Measurements from ENCODE around the gene CACNB1. TPM values are rescaled to one million over a fixed set of nuclear protein-coding genes. Genes with fewer than 3 reads are reported as not detected.

Gene CACNB1
- total RNA-seq, 4 donors from 2014 or later, result 10.1 to 21.7 (median 11.6) TPM

- peaks cover 0 to 5% (median 0%) of the 10 kb centered on the region in 4 donors for H3K4me1 ChIP-seq
- WGBS, 2 donors (ENCODE audit: low coverage in 1 of 2), result 40 to 43% methylated on average over 2 to 11 of the region's 11 CpGs
- H3K9me3 ChIP-seq, result no peaks in the 10 kb centered on the region
- no peaks in the 10 kb centered on the region for H3K36me3 ChIP-seq
- no peak overlapping the region for H3K4me3 ChIP-seq
- no peak for TF ChIP-seq POLR2A (IDR thresholded peaks at IDR 0.05)
- no peak for TF ChIP-seq EP300 (IDR thresholded peaks at IDR 0.05; ENCODE audit: low read depth)
- no peak for TF ChIP-seq POLR2AphosphoS5 (IDR thresholded peaks at IDR 0.05)
- TF ChIP-seq CTCF (IDR thresholded peaks at IDR 0.05), result no peak
- intact Hi-C loops (cut with DNase I; ENCODE audit: low total_unique reads) (loop anchor here (5.0 kb wide), 1 partner anchor 37 kb away; no protein-coding TSS in a partner anchor), in situ Hi-C loops (cut with MboI; ENCODE audit: low pct_ligation_motif_present in 1 of 4, low pct_unique_long_range_greater_than_20kb in 1 of 4, low sequenced_read_pairs in 3 of 4) (no loop called here)
- no peak for DNase-seq
- peaks cover 9% of the 10 kb centered on the region for H3K27me3 ChIP-seq
- H3K27ac ChIP-seq, result no peak overlapping the region
These were observed 46.6 kb upstream of the CACNB1 start for GRCh38 chr17:39244016-39244599.

DNA sequence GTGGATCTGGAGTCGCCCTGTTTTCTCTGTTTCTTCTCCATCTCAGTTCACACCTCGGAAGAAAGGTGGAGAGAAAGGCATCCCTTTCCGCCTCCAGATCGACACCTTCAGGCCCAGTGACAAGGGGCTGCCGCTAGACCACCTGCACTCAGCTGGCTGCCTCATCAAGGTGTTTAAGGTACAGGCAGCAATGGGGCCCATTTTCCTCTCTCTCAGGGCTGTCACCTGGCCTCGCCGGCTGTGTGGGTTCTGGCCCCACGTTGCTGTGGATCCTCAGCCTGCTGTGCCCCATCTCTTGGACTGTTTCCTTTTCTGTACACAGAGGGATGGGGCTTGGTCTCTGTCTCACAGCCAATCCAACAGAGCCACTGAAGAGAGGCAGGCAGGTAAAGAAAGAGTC lies 45.7 kb upstream of the CACNB1 start:
- WGBS, 2 donors (ENCODE audit: low coverage in 1 of 2), result 50 to 73% methylated on average over 1 to 8 of the region's 8 CpGs
- H3K27me3 ChIP-seq, result peaks cover 9% of the 10 kb centered on the region
- no peak for TF ChIP-seq POLR2AphosphoS5 (IDR thresholded peaks at IDR 0.05)
- TF ChIP-seq CTCF (IDR thresholded peaks at IDR 0.05), result no peak
- no peak for TF ChIP-seq POLR2A (IDR thresholded peaks at IDR 0.05)
- no peak for TF ChIP-seq EP300 (IDR thresholded peaks at IDR 0.05; ENCODE audit: low read depth)
- in situ Hi-C loops (cut with MboI; ENCODE audit: low pct_ligation_motif_present in 1 of 4, low pct_unique_long_range_greater_than_20kb in 1 of 4, low sequenced_read_pairs in 3 of 4) (no loop called here), intact Hi-C loops (cut with DNase I; ENCODE audit: low total_unique reads) (loop anchor here (5.0 kb wide), 1 partner anchor 36 kb away; no protein-coding TSS in a partner anchor)
- no peak overlapping the region for H3K4me3 ChIP-seq
- H3K36me3 ChIP-seq, result no peaks in the 10 kb centered on the region
- H3K4me1 ChIP-seq, result peaks cover 0 to 13% (median 0%) of the 10 kb centered on the region in 4 donors
- H3K9me3 ChIP-seq, result no peaks in the 10 kb centered on the region
- no peak overlapping the region for H3K27ac ChIP-seq
- no peak for DNase-seq

DNA sequence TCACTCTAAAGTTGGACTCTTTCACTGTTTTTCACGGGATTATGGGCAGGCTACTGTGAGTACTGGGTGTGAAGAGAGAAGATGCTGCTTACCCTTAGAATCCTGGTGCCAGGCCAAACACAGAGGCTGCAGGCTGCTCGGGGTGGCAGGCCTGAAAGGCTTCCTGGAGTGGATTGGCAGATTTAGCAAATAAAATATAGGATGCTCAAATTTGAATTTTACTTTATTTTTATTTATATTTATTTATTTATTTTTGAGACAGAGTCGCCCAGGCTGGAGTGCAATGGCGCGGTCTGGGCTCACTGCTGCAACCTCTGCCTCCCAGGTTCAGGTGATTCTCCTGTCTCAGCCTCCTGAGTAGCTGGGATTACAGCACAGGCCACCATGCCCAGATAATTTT lies 43.2 kb upstream of the CACNB1 start:
- Histone ChIP-seq H3K27ac (no peak overlapping the region), H3K4me3 (no peak overlapping the region), H3K27me3 (peaks cover 9% of the 10 kb centered on the region), H3K4me1 (peaks cover 0 to 14% (median 0%) of the 10 kb centered on the region in 4 donors), H3K36me3 (no peaks in the 10 kb centered on the region), H3K9me3 (no peaks in the 10 kb centered on the region)
- in situ Hi-C loops (cut with MboI; ENCODE audit: low pct_ligation_motif_present in 1 of 4, low pct_unique_long_range_greater_than_20kb in 1 of 4, low sequenced_read_pairs in 3 of 4) (no loop called here), intact Hi-C loops (cut with DNase I; ENCODE audit: low total_unique reads) (loop anchor here (5.0 kb wide), 1 partner anchor 33 kb away; no protein-coding TSS in a partner anchor)
- 40 to 82% methylated on average over 1 to 5 of the region's 5 CpGs for WGBS, 2 donors (ENCODE audit: low coverage in 1 of 2)
- DNase-seq, result no peak
- no peak for TF ChIP-seq POLR2AphosphoS5 (IDR thresholded peaks at IDR 0.05)
- TF ChIP-seq CTCF (IDR thresholded peaks at IDR 0.05), result no peak
- no peak for TF ChIP-seq POLR2A (IDR thresholded peaks at IDR 0.05)
- TF ChIP-seq EP300 (IDR thresholded peaks at IDR 0.05; ENCODE audit: low read depth), result no peak

DNA sequence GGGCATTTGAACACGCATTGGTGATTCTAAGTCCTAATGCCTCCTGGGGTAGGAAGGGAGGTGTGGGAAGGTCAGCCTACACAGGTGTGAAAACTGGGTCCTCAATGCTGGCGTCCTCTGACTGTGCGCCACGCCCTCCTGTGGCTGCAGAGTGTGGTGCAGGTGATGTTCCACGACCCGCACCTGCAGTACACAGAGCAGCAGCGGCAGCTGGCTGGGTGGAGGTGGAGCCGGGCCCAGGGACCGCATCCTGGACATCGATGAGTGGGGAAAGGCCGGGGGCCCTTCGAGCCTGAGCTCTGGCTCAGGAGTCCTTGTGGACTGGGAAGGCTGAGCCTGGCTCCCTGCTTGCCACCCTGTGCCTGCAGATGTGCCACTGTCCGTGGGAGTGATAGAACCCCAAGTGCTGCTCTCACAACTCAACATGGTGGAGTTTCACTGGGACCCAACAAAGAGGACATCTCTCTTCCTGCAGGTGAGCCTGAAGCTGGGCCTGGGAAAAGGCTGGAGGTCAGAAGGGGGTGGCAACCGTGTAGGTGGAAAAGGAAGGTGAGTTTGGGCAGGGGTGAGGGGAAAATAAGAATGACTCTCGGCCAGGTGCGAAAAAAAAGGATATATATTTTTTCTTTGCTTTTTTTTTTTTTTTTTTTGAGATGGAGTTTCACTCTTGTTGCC lies 42.3 kb upstream of the CACNB1 start:
- H3K4me1 ChIP-seq, result peaks cover 0 to 14% (median 0%) of the 10 kb centered on the region in 4 donors
- WGBS, 2 donors (ENCODE audit: low coverage in 1 of 2), result 22 to 73% methylated on average over 2 to 16 of the region's 16 CpGs
- H3K27ac ChIP-seq, result no peak overlapping the region
- no peak overlapping the region for H3K4me3 ChIP-seq
- intact Hi-C loops (cut with DNase I; ENCODE audit: low total_unique reads), result loop anchor here (5.0 kb wide), 1 partner anchor 32 kb away; no protein-coding TSS in a partner anchor
- DNase-seq, result peak; percentile 81
- TF ChIP-seq POLR2AphosphoS5 (IDR thresholded peaks at IDR 0.05) (no peak), POLR2A (IDR thresholded peaks at IDR 0.05) (no peak), EP300 (IDR thresholded peaks at IDR 0.05; ENCODE audit: low read depth) (no peak), CTCF (IDR thresholded peaks at IDR 0.05) (peak; percentile 58 to 73 (median 60))
- peaks cover 12% of the 10 kb centered on the region for H3K27me3 ChIP-seq
- no peaks in the 10 kb centered on the region for H3K9me3 ChIP-seq
- in situ Hi-C loops (cut with MboI; ENCODE audit: low pct_ligation_motif_present in 1 of 4, low pct_unique_long_range_greater_than_20kb in 1 of 4, low sequenced_read_pairs in 3 of 4), result loop anchor here in 1 of 4 donors (10.0 kb wide), 1 partner anchor 65 kb away; no protein-coding TSS in a partner anchor
- no peaks in the 10 kb centered on the region for H3K36me3 ChIP-seq
